ENCODE results near the gene FLNB. TPM values are rescaled to one million over a fixed set of nuclear protein-coding genes. Genes with fewer than 3 reads are reported as not detected.

The FLNB gene
- total RNA-seq, 1 experiment from 2014 or later: 147 TPM

DNA sequence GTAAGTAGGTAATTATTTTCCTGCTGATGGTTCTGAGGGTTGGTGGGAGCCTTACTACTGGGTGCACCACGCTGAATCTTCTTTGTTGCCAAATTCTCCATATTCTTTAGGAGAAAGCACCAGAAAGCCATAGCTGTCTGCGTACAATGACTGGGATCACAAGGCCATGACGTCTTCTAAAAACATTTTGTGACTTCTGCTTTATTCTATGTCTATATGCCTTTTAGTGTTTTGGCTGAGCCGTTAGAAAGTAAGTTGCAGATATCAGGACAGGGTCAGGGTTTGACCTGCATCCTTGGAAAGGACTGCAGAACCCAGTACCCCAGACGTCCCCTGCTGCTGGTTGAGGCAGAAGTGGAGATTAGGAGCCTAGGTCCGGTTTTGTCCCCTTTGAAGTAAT is 107.0 kb downstream of the FLNB start:
- peaks cover 69% of the 10 kb centered on the region for H3K36me3 Mint-ChIP-seq (ENCODE audit: insufficient read depth, unreplicated experiment)
- no peak overlapping the region for H3K27ac Mint-ChIP-seq (ENCODE audit: unreplicated experiment)
- no TSS peak for BruUV-seq (replicated peaks)
- no peaks in the 10 kb centered on the region for H3K27me3 Mint-ChIP-seq (ENCODE audit: unreplicated experiment)
- H3K4me1 Mint-ChIP-seq (ENCODE audit: low read depth, unreplicated experiment): peaks cover 62% of the 10 kb centered on the region
- TF ChIP-seq, protein P1, sequence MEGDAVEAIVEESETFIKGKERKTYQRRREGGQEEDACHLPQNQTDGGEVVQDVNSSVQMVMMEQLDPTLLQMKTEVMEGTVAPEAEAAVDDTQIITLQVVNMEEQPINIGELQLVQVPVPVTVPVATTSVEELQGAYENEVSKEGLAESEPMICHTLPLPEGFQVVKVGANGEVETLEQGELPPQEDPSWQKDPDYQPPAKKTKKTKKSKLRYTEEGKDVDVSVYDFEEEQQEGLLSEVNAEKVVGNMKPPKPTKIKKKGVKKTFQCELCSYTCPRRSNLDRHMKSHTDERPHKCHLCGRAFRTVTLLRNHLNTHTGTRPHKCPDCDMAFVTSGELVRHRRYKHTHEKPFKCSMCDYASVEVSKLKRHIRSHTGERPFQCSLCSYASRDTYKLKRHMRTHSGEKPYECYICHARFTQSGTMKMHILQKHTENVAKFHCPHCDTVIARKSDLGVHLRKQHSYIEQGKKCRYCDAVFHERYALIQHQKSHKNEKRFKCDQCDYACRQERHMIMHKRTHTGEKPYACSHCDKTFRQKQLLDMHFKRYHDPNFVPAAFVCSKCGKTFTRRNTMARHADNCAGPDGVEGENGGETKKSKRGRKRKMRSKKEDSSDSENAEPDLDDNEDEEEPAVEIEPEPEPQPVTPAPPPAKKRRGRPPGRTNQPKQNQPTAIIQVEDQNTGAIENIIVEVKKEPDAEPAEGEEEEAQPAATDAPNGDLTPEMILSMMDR (IDR thresholded peaks at IDR 0.05; ENCODE audit: unreplicated experiment): no peak
- DNase-seq: no peak
- no peak overlapping the region for H3K4me3 Mint-ChIP-seq (ENCODE audit: low read depth, unreplicated experiment)
- intact Hi-C loops (cut with micrococcal nuclease; ENCODE audit: unreplicated experiment): loop anchor here (5.0 kb wide), 1 partner anchor 42 kb away; no protein-coding TSS in a partner anchor
- CTCF ChIA-PET: no interaction called here
- no peaks in the 10 kb centered on the region for H3K9me3 Mint-ChIP-seq (ENCODE audit: low read depth, unreplicated experiment)

DNA sequence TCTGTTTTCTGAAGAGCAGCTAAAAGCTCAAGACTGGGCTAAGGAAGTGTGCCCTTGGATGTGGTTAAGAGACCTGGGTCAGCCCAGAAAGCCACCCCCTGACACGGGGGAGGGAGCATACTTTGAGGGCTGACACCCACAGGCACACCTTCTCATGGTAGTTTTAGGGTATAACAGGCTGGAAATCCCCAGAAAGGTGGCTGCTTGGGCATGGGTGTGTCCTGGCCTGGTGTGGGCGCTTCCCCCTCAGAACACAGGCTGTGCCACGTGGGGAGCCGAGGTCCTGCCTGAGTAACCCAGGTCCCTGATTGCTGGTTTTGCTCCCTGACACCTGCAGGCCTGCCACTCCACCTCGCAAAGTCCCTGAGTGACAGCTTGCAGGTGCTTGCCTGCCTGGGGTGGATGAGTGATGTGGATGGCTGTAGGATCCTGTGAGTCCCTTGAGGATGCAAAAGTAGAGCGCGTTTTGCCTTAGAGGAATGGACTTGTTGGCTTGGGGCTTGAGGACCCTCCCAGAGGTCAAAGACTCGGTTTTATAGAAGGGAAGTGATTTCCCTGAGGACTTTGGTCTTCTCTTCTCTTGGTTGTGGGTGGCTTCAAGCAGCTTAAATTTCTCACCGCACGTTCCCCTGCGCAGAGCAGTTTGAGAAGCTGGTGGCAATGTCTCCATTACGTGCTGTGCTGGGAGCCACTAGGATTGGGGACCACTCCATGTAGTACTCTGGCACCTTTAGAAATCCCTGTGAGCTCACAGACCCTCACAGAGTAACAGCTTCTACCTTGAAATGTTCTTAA is 108.1 kb downstream of the FLNB start:
- intact Hi-C loops (cut with micrococcal nuclease; ENCODE audit: unreplicated experiment): loop anchor here (5.0 kb wide), 1 partner anchor 41 kb away; no protein-coding TSS in a partner anchor
- no peak overlapping the region for H3K4me3 Mint-ChIP-seq (ENCODE audit: low read depth, unreplicated experiment)
- TF ChIP-seq, protein P1 (IDR thresholded peaks at IDR 0.05; ENCODE audit: unreplicated experiment): no peak
- CTCF ChIA-PET: interaction anchor here (0.6 kb wide), 1 partner anchor 17 kb away, joined by 4 read pairs; no protein-coding TSS in a partner anchor
- H3K27me3 Mint-ChIP-seq (ENCODE audit: unreplicated experiment): no peaks in the 10 kb centered on the region
- peak; percentile 2 for DNase-seq
- no peak overlapping the region for H3K27ac Mint-ChIP-seq (ENCODE audit: unreplicated experiment)
- BruUV-seq (replicated peaks): no TSS peak
- H3K9me3 Mint-ChIP-seq (ENCODE audit: low read depth, unreplicated experiment): no peaks in the 10 kb centered on the region
- peaks cover 73% of the 10 kb centered on the region for H3K36me3 Mint-ChIP-seq (ENCODE audit: insufficient read depth, unreplicated experiment)
- peaks cover 54% of the 10 kb centered on the region for H3K4me1 Mint-ChIP-seq (ENCODE audit: low read depth, unreplicated experiment)

DNA sequence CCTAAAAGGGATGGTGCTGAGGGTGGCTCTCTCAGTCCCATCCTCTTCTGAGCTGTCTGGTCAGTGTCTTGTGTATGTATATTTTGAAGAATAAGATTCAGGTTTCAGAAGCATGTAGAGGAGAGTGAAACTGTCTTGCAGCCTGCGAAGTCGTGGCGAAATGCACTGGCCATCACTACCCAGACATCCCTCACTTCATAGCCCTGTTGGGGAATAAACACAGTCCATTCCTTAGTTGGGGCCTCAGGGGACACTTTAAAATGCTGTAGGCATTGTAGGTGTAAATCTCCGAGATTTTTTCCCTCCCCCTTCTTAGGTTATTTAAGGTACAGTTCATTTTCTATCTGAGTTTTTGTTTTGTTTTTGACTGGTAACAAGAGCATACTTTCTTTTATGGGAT is 108.8 kb downstream of the FLNB start:
- TF ChIP-seq, protein P1 (IDR thresholded peaks at IDR 0.05; ENCODE audit: unreplicated experiment): no peak
- H3K27me3 Mint-ChIP-seq (ENCODE audit: unreplicated experiment): no peaks in the 10 kb centered on the region
- CTCF ChIA-PET: interaction anchor here (0.6 kb wide), 1 partner anchor 16 kb away, joined by 4 read pairs; no protein-coding TSS in a partner anchor
- no peaks in the 10 kb centered on the region for H3K9me3 Mint-ChIP-seq (ENCODE audit: low read depth, unreplicated experiment)
- DNase-seq: no peak
- BruUV-seq (replicated peaks): no TSS peak
- no peak overlapping the region for H3K4me3 Mint-ChIP-seq (ENCODE audit: low read depth, unreplicated experiment)
- H3K27ac Mint-ChIP-seq (ENCODE audit: unreplicated experiment): peak overlapping the region; percentile 27
- peaks cover 49% of the 10 kb centered on the region for H3K4me1 Mint-ChIP-seq (ENCODE audit: low read depth, unreplicated experiment)
- peaks cover 73% of the 10 kb centered on the region for H3K36me3 Mint-ChIP-seq (ENCODE audit: insufficient read depth, unreplicated experiment)
- intact Hi-C loops (cut with micrococcal nuclease; ENCODE audit: unreplicated experiment): loop anchor here (5.0 kb wide), 1 partner anchor 40 kb away; no protein-coding TSS in a partner anchor

DNA sequence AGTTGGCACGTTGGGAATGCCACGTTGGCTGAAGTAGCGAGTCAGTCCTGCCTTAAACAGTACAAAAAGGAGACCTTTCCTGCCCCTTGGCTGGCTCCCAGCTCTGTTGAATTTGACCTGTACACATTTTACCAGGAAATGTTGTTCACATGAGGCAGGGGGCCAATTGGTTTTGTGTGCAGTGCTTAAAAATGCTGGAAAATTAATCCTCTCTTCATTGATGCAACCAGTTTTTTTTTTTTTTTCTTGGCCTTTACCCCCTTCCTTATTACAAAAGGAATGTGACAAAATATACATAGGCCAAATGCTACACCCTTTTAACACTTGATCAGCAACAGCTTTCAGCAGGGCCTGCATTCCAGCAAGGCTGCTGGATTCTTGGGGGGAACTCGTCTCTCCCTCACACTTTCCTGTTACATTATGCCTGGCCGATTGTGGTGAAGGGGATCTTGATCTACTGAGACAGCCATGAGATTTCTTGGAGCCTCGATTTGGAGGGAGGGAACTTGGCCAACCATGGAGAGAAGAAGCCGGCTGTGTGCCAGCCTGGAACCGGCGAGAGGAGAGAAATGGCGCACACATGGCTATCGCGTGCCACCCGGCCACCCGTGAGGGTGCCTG is 109.4 kb downstream of the FLNB start:
- peak; percentile 29 for DNase-seq
- intact Hi-C loops (cut with micrococcal nuclease; ENCODE audit: unreplicated experiment): loop anchor here (5.0 kb wide), 1 partner anchor 40 kb away; no protein-coding TSS in a partner anchor
- peaks cover 42% of the 10 kb centered on the region for H3K4me1 Mint-ChIP-seq (ENCODE audit: low read depth, unreplicated experiment)
- TF ChIP-seq, protein P1 (IDR thresholded peaks at IDR 0.05; ENCODE audit: unreplicated experiment): no peak
- no TSS peak for BruUV-seq (replicated peaks)
- no peaks in the 10 kb centered on the region for H3K9me3 Mint-ChIP-seq (ENCODE audit: low read depth, unreplicated experiment)
- no peaks in the 10 kb centered on the region for H3K27me3 Mint-ChIP-seq (ENCODE audit: unreplicated experiment)
- H3K4me3 Mint-ChIP-seq (ENCODE audit: low read depth, unreplicated experiment): no peak overlapping the region
- CTCF ChIA-PET: no interaction called here
- peak overlapping the region; percentile 27 for H3K27ac Mint-ChIP-seq (ENCODE audit: unreplicated experiment)
- peaks cover 72% of the 10 kb centered on the region for H3K36me3 Mint-ChIP-seq (ENCODE audit: insufficient read depth, unreplicated experiment)

Data from Calu3 (cell line).